ENCODE measurements around the gene GTF3C5.

- no peak for TF ChIP-seq POLR2AphosphoS5 (IDR thresholded peaks at IDR 0.05; ENCODE audit: control insufficient read depth, insufficient read depth, low read depth, low read length)
- TF ChIP-seq BRD4 (IDR thresholded peaks at IDR 0.05) = no peak
- TF ChIP-seq ZNF23 (CRISPR knock-in tag; IDR thresholded peaks at IDR 0.05) = no peak
- no peak for TF ChIP-seq RCOR1 (IDR thresholded peaks at IDR 0.05; ENCODE audit: borderline replicate concordance in 1 of 2, low read depth in 2 of 2, low read length in 2 of 2)
- no peak for TF ChIP-seq ARID3B (CRISPR knock-in tag; IDR thresholded peaks at IDR 0.05; ENCODE audit: borderline replicate concordance)
- no peak for TF ChIP-seq MAZ (CRISPR knock-in tag; conservative IDR thresholded peaks at IDR 0.05 in 1 of 2, IDR thresholded peaks at IDR 0.05 in 1 of 2)
- TF ChIP-seq SP1 (CRISPR knock-in tag; IDR thresholded peaks at IDR 0.05) = no peak
- TF ChIP-seq SRF (CRISPR knock-in tag; IDR thresholded peaks at IDR 0.05) = no peak
- TF ChIP-seq CEBPB (tag; IDR thresholded peaks at IDR 0.05) = no peak
- TF ChIP-seq ZNF239 (CRISPR knock-in tag; IDR thresholded peaks at IDR 0.05) = no peak
- no peak for TF ChIP-seq CTCF (IDR thresholded peaks at IDR 0.05 in 2 of 3, conservative IDR thresholded peaks at IDR 0.05 in 1 of 3; ENCODE audit: insufficient read depth in 2 of 3, low read depth in 1 of 3, low read length in 3 of 3)
Measured at GRCh38 chr9:133106511-133107244, 75.9 kb downstream of the GTF3C5 start.
